HG02852 (cell line): ENCODE data around the gene GSN.

Experiments used
- ATAC-seq: cut with Tn5 transposase; IDR thresholded peaks from one replicate; pipeline ENCODE4 v1.9.1; 2021; ENCODE audit warnings: mild to moderate bottlenecking, moderate library complexity; ENCODE audit not compliant: unreplicated experiment

The GSN gene

DNA sequence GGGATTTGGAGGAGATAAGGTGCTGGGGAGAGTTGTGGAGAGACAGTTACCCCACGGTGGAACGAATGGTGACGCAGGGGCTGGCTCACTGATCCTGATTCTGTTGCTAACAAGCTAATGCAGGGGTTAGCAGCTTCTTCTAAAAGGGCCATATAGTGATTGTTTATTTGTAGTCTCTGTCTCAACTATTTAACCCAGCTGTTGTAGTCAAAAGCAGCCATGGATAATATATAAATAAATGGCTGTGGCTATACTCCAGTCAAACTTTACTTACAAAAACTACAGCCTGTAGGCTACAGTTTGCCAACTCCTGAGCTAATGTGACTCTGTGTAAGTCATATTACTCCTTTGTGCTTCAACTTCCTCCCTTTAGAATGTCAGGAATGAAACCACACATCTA, 80.3 kb downstream of the GSN start:
- ATAC-seq, result no peak

DNA sequence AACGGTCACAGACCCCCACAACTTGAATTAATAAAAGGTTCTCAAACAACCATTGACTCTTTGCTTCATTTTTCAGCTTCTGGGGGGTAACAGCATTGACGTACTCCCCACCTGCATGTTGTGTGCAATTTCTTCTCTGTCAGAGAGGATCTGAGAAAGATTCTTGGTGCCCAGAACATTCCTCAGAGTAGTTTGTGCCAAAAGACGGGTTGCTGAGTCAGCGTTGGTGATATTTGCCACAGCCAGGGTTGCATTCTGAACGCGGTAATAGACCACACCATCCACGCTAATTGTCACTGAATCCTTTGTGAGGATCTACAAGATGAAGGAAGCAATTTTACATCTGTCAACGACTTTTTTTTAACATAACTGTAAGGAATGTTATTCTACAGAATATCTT, 81.0 kb downstream of the GSN start:
- no peak for ATAC-seq

DNA sequence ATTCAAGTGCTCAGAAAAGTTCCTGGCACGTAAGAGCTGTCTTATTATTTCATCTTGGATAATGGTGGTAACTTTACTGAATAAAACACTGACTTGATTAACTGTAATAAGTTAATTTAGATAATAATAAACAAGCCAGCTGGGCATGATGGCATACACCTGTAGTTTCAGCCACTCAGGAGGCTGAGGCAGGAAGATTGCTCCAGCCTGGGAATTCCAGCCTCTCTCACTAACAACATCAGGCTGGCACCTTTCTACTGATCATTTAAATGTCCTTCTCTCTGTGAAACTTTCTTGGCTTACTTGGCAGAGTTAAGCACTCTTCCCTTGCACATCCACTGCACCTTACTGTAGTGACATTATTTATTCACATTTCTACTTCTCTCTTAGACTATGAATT, 82.1 kb downstream of the GSN start:
- no peak for ATAC-seq

DNA sequence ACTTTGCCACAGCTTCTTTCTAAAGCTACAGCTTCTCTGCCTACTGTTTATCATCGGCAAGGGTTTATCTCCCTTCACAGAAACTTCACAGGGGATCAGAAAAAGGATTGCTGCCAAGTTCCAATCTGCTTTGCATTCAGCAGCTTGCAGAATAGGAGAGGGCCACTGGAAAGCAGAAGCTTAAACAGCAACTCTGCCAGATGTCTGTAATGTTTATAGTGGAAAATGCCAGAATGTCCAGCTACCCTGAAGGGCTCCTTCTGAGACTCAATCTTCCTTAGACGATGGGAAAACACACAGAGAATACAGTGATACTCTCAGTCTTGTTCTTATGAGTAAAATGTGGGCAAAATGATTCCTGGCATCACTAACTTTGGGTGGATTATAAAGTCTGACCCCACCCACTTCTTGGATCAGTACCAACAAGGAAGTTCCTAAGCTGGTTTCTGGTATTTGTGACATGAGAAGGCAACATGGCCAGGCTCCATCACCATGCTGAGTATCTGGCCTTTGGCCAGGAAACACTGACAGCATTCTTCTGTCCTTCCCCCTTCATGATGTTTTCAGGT, 83.1 kb downstream of the GSN start:
- ATAC-seq, result no peak

DNA sequence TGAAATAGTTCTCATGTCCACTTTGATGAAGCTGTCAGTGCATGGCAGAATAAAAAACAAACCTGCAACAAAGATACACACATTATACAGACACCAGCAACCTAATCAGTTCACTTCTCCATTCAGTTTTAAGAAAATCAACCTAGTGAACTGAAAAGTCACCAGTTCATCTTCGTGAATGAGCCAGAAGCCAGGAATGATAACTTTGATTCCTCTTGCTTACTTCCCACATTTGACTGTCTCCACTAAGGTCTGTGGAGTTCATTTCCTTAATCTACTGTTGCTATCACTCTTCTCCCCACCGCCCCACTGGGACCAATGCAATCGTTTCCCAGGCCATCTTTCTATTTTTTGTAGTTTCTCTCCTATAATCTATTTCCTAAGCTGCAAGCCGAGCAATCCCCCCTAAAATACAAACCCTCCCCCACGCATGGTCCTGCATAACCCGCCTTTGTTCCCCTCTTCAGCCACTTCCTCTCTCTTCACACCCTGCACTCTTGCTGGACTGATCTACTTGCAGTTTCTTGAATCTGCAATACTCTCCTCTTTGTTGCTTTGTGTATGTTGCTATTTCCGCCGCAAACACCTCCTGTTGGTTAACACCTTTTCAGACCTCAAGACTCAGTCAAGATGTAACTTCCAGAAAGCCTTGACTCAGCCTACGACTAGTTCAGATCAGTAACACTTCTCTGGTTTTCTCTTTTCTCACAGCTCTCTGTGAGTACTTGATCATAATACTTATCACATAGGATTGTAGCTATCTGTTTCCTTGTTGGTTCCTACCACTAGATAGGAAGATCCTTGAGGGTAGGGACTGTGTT, 85.5 kb downstream of the GSN start:
- peak; percentile 95 for ATAC-seq

DNA sequence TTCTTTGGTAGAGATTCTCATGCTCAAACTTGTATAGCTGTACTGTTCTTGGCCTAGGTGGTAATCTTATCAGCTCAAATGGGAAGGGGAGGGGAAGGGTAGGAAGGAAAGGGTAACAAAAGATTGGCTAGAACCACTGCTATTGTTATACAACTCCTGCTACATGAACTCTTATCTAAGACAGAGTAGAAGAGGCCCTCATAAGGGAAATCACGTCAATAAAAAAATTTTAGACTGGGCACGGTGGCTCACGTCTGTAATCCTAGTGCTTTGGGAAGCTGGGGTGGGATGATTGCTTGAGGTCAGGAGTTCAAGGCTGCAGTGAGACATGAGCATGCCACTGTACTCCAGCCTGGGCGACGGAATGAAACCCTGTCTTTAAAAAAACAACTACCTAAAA, 86.2 kb downstream of the GSN start:
- no peak for ATAC-seq

DNA sequence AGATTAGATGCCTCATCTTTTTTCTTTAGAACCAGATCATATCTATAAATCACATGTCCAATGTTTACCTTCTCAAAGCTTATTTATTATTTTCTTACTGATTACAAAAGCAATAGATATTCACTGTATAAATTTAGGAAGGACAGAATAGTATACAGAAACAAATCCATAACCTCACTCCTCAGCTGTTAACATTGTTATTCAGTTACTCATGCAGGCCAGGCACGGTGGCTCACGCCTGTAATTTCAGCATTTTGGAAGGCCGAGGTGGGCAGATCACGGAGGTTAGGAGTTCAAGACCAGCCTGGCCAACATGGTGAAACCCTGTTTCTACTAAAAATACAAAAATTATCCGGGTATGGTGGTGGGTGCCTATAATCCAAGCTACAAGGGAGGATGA, 86.8 kb downstream of the GSN start:
- no peak for ATAC-seq

DNA sequence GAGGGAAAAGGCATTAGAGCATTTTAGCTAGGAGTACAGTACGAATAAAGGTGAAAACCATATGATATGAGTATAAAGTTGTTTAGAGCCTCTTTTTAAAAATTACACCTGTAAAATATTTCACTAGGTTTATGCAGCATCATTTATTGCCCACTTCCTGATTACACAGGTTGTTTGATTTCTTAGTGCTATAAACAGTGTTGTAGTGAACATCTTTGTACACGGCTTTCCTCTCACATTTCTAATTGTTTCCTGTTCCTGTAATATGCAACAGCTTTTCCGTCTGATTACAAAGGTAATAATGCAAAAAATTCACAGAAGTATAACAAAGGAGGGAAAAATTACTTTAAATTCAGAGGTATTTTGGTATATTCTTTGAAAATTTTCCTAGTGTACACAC, 89.0 kb downstream of the GSN start:
- no peak for ATAC-seq

DNA sequence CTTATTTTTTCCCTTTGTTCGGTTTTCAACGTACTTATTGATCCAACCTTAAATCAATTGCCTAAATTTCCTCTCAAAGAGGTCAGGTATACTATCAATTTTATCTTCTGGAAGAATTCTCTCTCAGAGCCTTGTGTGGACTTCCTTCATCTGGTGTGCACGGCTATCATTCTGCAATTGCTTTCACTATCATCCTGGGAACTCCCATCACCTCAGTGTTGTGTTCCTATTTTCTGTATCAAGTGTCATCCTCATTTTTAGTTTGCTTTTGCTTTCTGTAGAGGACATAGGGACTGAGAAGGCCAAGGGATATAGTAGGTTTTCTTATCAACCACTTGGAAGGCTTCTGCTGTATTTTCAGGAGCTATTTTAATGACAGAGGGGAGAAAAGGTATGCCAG, 90.8 kb downstream of the GSN start:
- peak; percentile 64 for ATAC-seq

DNA sequence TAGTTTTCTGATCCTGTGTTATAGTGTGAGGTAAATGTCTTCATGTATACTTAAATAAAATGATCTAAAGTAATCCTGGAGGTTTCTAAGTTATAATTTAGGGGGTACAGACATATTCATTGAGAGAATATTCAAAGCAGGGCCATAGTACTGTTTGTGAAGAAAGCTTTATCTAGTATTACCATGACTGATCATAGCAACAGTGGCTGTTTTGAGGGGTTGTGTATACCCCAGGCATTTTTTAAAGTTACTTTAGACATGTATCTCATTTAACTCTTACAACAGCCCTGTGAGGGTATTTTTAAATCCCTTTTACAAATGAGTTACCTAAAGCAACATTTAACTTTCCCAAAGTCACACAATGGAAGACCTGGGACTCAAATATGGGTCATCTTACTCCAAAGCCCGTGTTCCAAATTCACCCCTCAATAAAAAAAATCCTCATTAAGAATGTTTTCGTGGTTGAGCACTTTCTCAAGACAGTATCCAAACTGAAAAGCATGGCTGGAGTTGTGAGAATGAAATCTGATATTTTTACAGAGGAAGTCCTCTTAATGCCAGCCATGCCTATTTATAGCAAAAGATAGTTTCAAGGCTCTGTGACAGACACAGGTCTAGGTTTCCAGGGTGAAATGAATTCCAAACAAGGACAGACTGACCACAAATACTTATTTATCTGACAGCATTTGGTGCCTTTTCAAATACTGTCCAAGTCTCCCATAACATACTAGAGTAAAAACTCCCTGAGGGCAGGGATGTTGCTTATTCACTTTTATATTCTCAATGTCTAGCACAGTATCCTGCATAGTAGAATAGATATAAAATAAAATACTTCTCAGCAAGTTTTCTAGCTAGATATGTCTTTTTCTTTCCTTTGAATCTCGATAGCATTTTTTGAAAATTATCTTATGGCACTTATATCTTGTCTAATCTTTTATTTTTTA, 91.7 kb downstream of the GSN start:
- no peak for ATAC-seq

DNA sequence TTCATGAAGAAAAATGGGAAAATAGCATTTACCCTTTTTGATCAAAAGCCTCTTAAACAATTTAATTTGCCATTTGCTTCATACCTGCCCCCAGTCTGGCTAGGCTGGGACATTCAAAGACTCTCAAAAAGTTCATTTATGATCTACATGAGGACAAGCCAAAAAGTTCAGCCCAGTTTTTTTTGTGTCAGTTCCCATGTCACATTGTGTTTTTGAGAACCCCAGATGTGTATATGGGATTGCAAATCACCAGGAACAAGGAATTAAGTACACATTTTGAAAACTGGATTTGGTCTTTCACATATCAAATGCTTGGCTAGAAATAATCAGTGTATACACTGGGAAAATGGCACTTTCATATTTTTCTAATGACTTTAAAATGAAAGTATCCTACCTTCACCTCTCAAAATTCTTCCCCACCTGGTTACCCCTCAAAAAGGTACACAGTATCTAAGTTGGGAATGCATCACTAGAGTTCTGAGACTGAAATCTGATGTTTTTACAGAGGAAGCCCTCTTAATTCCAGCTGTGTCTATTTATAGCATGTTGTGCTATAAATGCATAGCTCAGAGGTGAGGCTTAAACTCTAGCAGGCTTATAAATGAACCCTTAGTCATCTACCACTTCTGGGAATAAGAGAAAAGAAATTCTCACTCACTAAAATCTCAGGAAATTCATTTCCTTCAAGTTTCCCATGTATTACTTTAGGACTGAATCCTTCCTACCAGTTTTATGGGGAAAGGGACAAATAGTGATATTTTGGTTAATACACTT, 92.8 kb downstream of the GSN start:
- no peak for ATAC-seq

DNA sequence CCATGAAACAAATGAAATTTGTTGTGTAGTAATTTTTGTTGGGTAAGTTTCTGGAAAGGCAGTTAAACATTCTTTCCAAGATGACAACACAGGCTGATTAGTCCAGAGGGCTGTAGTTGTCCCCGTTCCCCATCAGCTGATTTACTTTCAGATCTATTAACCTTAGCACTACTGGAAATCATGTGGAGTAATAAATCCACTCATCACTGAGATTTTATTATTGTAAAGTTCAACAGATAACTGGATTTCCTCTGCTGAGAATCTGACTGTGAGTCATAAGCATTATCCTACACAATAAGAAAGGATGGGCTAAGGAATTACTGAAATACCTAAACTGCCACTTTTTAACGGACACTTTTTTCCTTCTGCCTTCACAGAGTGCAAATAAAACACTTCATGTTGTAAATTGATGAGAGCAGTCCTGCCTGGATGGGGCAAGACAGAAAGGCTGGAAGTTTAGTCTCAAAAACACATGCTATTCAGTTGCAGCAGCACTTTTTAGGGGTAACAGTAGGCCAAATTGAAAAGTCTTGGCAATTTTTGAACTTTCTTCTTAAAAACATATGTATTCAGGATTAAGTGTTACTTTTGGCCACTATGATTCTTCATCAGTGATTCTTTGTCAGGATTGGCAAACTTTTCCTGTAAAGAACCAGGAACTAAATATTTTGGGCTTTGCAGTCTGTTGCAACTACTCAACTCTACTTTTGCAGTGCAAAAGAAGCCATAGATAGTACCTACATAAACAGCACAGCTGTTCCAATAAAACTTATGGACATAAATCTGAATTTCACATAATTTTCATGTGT, 95.1 kb downstream of the GSN start:
- no peak for ATAC-seq

DNA sequence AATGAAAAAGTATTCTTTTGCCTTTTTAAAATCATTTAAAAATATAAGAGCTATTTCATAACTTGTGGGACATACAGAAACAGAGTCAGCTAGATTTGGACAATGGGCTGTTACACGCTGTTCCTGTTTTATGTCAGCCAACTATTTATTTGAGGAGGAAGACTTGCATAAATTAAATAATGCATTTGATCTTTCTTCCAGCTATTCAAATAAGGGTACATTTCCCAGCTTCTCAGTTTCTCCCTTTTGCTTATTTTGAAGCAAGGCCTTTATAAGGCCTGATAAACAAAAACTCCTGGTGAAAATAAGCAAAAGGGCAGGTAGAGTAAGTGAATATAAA, 95.6 kb downstream of the GSN start:
- no peak for ATAC-seq

DNA sequence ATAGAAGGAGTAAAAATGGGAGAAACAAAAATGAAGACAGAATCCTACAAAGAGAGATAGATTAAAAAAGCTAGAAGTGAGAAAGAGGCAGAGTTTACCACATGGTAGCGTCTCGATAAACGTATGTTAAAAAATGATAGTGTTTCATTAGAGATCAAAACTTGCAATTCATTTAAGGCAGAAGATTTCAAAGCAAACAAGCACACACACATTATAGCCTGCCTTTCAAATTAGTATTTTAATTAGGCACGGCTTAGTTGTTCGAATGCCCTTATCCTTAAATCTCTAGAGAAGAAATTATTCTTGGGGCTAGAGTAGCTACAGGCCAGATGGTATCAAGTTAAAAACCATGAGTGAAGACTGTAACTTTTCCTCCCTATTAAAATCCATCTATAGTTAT, 96.1 kb downstream of the GSN start:
- ATAC-seq, result no peak

DNA sequence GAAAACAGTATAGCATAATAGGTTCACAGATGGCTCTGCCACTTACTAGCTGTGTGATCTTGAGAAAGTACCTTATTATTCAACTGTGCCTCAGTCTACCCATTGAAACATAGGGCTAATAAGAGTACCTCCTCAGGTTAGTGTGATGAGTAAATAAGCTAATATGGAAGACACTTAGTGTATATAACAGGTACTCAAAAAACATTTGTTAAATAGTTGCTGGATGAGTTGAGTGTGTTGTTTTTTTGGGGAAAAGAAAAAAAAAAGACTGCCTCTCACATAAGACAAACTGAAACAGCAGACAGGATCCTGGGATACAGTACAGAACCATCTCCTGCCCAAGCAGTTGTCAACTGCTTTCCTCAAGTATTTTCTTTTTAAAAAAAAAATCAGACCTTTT, 96.9 kb downstream of the GSN start:
- ATAC-seq, result no peak

DNA sequence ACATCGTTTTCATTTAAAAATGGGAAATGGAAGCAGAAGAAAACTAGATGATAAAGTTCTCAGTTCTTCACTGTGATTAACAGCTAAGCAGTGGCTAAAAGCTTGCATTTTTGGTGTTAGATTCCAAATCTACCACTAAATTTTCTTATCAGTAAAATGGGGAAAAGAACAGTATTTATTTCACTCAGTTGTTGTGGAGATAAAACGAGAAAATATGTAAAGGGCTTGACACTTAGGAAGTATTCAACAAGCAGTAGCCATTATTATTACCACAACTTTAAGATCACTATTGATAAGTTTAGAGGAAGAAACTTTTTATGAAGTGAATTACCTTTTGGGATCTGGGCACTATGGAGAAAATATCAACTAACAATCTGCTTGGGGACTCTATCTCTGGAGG, 97.6 kb downstream of the GSN start:
- no peak for ATAC-seq

DNA sequence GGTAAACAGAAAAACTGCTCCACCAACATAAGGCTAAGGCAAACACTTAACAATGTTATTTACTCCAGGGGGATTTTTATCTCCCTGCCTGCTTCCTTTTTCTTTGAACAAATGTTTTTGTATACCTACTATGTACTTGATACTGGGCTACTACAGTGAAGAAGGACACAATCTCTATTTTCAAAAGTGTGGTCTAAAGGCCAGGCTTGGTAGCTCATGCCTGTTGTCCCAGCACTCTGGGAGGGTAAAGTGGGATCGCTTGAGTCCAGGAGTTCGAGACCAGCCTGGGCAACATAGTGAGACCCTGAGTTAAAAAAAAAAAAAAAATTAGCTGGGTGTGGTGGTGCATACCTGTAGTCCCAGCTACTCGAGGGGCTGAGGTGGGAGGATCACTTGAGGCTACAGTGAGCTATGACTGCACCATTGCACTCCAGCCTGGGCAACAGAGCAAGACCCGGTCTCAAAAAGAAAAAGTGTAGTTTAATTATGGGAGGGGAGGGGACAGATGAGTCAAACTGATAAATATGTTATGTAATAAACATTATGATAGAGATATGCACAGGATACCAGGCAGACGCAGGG, 98.7 kb downstream of the GSN start:
- no peak for ATAC-seq

DNA sequence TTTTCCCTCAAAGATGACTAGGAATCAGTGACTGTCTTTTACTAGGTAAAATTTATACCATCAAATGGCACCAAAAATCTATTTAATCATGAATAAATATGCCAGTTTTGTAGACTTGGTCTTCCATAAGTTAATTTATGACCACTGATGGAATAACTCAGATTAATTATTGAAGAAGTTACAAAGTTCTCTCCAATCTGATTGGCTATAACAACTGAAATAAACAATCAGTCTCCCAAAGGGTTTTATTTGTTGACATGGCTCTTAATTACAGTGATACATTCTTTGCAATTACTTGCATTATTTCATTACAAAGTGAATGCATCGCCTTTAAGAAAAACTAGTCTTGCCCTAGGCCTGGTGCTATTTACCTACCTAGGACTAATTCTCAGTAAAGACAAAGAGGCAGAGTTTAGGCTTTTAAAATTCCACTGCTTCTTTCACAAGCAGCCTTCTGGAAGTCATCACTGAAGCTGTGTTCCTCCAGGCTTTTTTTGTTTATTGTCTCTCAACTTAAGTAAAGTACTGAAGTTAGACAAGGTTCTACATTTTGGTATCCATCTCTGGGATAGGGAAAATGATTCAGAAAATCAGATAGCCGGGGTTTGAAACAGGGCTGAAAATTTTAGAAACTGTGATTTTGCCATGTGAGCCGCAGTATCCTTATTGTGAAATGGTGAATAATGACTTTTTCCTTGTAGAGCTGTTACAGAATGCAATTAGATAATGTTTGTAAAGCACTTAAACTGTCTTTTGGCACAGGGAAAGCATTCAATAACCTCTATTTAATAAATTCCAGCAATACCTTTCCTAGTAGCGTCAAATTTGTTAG, 99.6 kb downstream of the GSN start:
- no peak for ATAC-seq

DNA sequence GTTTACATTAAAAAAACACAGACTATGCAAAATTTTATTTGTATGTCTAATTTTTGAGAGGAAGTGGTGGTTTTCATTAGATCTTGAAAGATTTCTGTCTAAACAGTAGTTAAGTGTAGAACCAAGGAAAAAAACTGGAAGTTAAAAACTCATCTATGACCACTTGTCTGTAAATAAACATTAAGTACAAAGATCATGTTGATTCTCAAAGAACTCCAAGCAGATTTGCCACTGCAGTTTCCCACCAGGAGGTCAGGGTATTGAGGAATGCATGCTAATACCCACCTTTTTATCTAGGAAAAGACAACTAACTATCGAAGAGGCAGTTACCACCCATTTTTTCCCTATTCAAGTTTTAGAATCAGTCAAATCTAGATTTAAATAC, 100.2 kb downstream of the GSN start:
- no peak for ATAC-seq
